Caco-2 (cell line): ENCODE results near the gene CALU. TPM values are rescaled to one million over a fixed set of nuclear protein-coding genes. Genes with fewer than 3 reads are reported as not detected.
A peak's percentile ranks its signal among the peaks of the same experiment; 100 is the strongest.

ENCODE experiments used
- BruUV-seq: library from RNA; stranded (reverse); fragments of 400-500 nt; replicated peaks from 2 replicates; lab custom pipeline; 2021; lab: Mats Ljungman, UMichigan
- CTCF ChIA-PET: fragments of 300-600 bp; sonication (Branson Sonifier 250); formaldehyde crosslinking; loops from one replicate; lab custom pipeline; 2022; ENCODE audit warnings: antibody characterized with exemption; lab: Charles Lee
- POLR2A ChIA-PET: fragments of 300-600 bp; sonication (Branson Sonifier 250); formaldehyde crosslinking; loops from one replicate; lab custom pipeline; 2022; ENCODE audit warnings: antibody characterized with exemption; lab: Charles Lee
- DNase-seq, 2 experiments: peaks; one replicate each; pipeline versions ENCODE4 v3.0.0 to v3.0.0-alpha.2; 2020 to 2022
- H3K27me3 ChIP-seq: replicated peaks from 2 replicates; pipeline ENCODE4 v1.6.0; 2011; ENCODE audit warnings: low read length; ENCODE audit not compliant: control insufficient read depth, insufficient read depth
- H3K36me3 ChIP-seq: 2 replicates; pipeline ENCODE4 v1.5.1; 2011; ENCODE audit warnings: low read length; ENCODE audit not compliant: control insufficient read depth, insufficient read depth
- H3K4me1 ChIP-seq: fragments of 250-450 bp; sonication (Bioruptor Pico); 2 replicates; pipeline ENCODE4 v1.5.1; 2020; ENCODE audit warnings: mild to moderate bottlenecking
- H3K4me3 ChIP-seq: 2 replicates; pipeline ENCODE4 v1.5.1; 2011; ENCODE audit warnings: low read depth, mild to moderate bottlenecking, control low read depth, low read length
- H3K9me3 ChIP-seq: fragments of 250-450 bp; sonication (Bioruptor Pico); 2 replicates; pipeline ENCODE4 v1.5.1; 2020; ENCODE audit warnings: mild to moderate bottlenecking, moderate library complexity
- H3K27ac Mint-ChIP-seq: one replicate; pipeline ENCODE4 v1.8.0; 2022; ENCODE audit warnings: mixed read lengths; ENCODE audit not compliant: unreplicated experiment
- H3K27me3 Mint-ChIP-seq: one replicate; pipeline ENCODE4 v1.8.0; 2022; ENCODE audit warnings: mixed read lengths; ENCODE audit not compliant: insufficient read depth, unreplicated experiment
- H3K36me3 Mint-ChIP-seq: one replicate; pipeline ENCODE4 v1.8.0; 2022; ENCODE audit warnings: mild to moderate bottlenecking, mixed read lengths; ENCODE audit not compliant: insufficient read depth, unreplicated experiment
- H3K4me1 Mint-ChIP-seq: one replicate; pipeline ENCODE4 v1.8.0; 2022; ENCODE audit warnings: low read depth, mixed read lengths; ENCODE audit not compliant: unreplicated experiment
- H3K4me3 Mint-ChIP-seq: one replicate; pipeline ENCODE4 v1.8.0; 2022; ENCODE audit warnings: mild to moderate bottlenecking, moderate library complexity, mixed read lengths; ENCODE audit not compliant: unreplicated experiment
- H3K9me3 Mint-ChIP-seq: one replicate; pipeline ENCODE4 v1.8.0; 2022; ENCODE audit warnings: mixed read lengths; ENCODE audit not compliant: unreplicated experiment
- intact Hi-C: fragments of 100-400 bp; cut with micrococcal nuclease; formaldehyde crosslinking; loops from one replicate; pipeline ENCODE4 v1.10.0; 2022; ENCODE audit not compliant: unreplicated experiment
- total RNA-seq: library from RNA; stranded (reverse); gene quantifications from 2 replicates; pipeline ENCODE4 v1.2.3, GENCODE V29; 2022
- TF ChIP-seq, protein P1 (sequence below), 2 experiments: fragments of 200-600 bp in 1 of 2; IDR thresholded peaks; 1 replicate in 1 of 2; 2 replicates in 1 of 2; pipeline versions ENCODE4 v1.5.1 to v1.8.0; 2011 to 2022; ENCODE audit warnings: antibody characterized with exemption in 1 of 2, control low read depth in 1 of 2, inconsistent platforms in 1 of 2, low read depth in 1 of 2, low read length in 1 of 2, mild to moderate bottlenecking in 1 of 2, moderate library complexity in 1 of 2; ENCODE audit not compliant: insufficient read depth in 1 of 2, severe bottlenecking in 1 of 2, unreplicated experiment in 1 of 2

Gene CALU
- total RNA-seq, 1 experiment from 2014 or later = 184 TPM

DNA sequence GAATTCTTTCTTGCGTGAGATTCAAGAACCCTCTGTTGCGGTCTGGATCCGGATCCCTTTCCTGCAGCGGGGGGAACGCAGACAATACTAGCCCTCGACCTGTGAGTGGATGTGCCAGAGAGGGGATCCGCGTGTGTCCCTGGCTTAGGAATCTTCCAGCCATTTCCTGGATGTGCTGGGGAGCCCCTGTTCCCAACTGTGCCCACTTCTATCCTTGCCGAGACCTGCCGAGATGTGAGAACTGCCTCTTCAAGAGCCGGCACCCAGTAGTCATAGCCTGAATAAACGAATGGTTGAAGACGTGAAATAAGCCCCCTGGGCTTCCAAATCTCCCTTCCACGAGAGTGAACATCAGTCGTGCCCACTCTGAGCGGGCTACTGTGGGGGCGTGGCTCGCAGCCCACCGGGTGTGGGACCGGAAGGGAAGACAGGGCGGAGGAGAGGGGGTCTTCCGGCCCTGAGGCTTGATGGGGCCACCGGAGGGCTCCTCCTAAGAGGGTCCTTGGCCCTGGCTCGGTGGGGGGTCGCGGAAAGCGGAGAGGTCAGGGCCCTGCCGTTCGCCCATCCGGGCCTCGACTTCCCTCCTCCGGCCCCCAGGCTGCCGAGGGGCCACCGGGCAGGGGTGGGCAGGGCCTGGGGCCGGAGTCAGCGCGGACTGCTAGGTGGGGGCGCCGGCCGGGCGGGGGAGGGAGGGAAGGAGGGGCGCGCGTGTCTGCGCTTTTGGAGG is 51.3 kb downstream of the CALU start:
- Mint-ChIP-seq H3K9me3 (no peaks in the 10 kb centered on the region), H3K36me3 (no peaks in the 10 kb centered on the region), H3K27ac (no peak overlapping the region), H3K27me3 (peaks cover 10% of the 10 kb centered on the region), H3K4me1 (no peaks in the 10 kb centered on the region), H3K4me3 (peak overlapping the region; percentile 85)
- DNase-seq = no peak
- ChIA-PET POLR2A (interaction anchor here (0.9 kb wide), 1 partner anchor 36 kb away, joined by 5 read pairs; no protein-coding TSS in a partner anchor), CTCF (no interaction called here)
- Histone ChIP-seq H3K4me3 (peak overlapping the region; percentile 82), H3K27me3 (peaks cover 1% of the 10 kb centered on the region), H3K36me3 (no peaks in the 10 kb centered on the region), H3K4me1 (no peaks in the 10 kb centered on the region), H3K9me3 (no peaks in the 10 kb centered on the region)
- no TSS peak for BruUV-seq
- intact Hi-C loops = loop anchor here (5.0 kb wide), 2 partner anchors 42 to 92 kb away; partner anchors contain the start of gene FLNC
- TF ChIP-seq, protein P1, sequence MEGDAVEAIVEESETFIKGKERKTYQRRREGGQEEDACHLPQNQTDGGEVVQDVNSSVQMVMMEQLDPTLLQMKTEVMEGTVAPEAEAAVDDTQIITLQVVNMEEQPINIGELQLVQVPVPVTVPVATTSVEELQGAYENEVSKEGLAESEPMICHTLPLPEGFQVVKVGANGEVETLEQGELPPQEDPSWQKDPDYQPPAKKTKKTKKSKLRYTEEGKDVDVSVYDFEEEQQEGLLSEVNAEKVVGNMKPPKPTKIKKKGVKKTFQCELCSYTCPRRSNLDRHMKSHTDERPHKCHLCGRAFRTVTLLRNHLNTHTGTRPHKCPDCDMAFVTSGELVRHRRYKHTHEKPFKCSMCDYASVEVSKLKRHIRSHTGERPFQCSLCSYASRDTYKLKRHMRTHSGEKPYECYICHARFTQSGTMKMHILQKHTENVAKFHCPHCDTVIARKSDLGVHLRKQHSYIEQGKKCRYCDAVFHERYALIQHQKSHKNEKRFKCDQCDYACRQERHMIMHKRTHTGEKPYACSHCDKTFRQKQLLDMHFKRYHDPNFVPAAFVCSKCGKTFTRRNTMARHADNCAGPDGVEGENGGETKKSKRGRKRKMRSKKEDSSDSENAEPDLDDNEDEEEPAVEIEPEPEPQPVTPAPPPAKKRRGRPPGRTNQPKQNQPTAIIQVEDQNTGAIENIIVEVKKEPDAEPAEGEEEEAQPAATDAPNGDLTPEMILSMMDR (IDR thresholded peaks at IDR 0.05; ENCODE audit: insufficient read depth in 1 of 2, low read depth in 1 of 2, low read length in 1 of 2, severe bottlenecking in 1 of 2, unreplicated experiment in 1 of 2) = no peak

DNA sequence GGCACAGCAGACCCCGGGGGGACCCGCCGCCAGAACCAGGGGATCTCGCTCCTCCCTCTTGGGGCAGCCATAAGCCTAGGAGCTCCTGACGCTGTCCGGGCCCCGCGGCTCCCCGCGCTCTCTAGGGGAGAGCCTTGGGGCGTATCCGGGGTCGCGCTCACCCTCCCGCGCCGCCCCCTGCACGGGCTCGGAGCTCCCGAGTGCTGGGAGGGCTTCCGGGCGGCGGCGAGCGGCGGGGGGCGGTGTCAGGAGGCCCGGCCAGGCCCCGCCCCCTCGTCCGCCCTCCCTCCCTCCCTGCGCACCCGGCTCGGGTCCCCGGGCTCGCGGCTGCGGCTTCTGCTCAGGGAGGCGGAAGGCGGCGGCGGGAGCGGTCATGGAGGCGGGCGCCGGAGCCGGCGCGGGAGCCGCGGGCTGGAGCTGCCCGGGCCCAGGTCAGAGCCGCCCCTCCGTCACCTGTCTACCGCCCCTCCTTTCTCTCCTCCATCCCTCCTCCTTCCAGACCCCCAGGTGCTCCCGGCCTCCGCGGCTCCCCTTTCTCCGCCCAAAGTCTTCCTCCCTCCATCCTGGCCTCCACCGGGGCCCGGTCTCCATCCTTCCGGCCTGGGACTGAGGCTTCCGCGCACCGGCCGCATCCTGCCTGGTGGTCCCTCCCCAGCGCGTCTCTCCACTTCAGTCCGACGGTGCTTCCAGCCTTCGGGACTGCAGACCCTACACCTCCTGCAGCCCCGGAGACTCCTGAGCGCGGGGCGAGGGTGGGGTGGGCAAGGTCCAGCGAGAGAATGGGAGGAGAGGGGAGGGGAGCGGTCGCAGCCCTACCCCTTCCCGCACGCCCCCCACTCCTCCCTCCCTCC is 52.2 kb downstream of the CALU start, which contains the start of gene CCDC136:
CCDC136 (plus strand) TSS at position 848 of the 851 bp plus-strand sequence. CDS start 444 bp downstream, outside the sequence.
- ChIA-PET CTCF (no interaction called here), POLR2A (interaction anchor here (0.9 kb wide), 1 partner anchor 36 kb away, joined by 5 read pairs; no protein-coding TSS in a partner anchor)
- Histone ChIP-seq H3K4me3 (peak within 1 kb of the TSS; percentile 82), H3K4me1 (no peaks in the 10 kb centered on the region), H3K27me3 (peaks cover 1% of the 10 kb centered on the region), H3K9me3 (no peaks in the 10 kb centered on the region), H3K36me3 (no peaks in the 10 kb centered on the region)
- Mint-ChIP-seq H3K27me3 (peaks cover 7% of the 10 kb centered on the region), H3K4me1 (no peaks in the 10 kb centered on the region), H3K36me3 (no peaks in the 10 kb centered on the region), H3K4me3 (peak within 1 kb of the TSS; percentile 85), H3K9me3 (no peaks in the 10 kb centered on the region), H3K27ac (no peak within 1 kb of the TSS)
- DNase-seq = peak; percentile 75 to 78
- TF ChIP-seq, protein P1 (IDR thresholded peaks at IDR 0.05; ENCODE audit: insufficient read depth in 1 of 2, low read depth in 1 of 2, low read length in 1 of 2, severe bottlenecking in 1 of 2, unreplicated experiment in 1 of 2) = no peak
- intact Hi-C loops = loop anchor here (5.0 kb wide), 2 partner anchors 41 to 91 kb away; partner anchors contain the start of gene FLNC
- no TSS peak for BruUV-seq

DNA sequence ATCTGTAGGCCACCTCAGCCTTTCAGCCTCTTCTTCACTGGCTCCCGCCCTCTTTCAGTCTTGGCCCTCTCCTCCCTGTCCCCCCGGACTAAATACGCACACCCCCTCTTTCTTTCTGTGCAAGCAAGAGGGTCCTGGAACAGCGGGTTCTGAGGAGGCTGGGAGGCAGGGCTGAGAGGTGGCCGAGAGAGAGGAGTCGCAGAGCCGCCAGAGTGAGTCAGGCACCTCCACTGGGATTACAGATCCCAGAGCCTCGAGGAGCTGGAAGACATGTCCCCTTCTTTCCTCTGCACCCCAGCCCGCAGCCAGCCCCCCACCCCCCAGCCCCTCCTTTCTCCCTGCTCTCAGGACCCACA is 52.8 kb downstream of the CALU start:
- Mint-ChIP-seq H3K9me3 (no peaks in the 10 kb centered on the region), H3K4me1 (no peaks in the 10 kb centered on the region), H3K36me3 (no peaks in the 10 kb centered on the region), H3K27me3 (peaks cover 7% of the 10 kb centered on the region), H3K4me3 (peak overlapping the region; percentile 85), H3K27ac (no peak overlapping the region)
- CTCF ChIA-PET = no interaction called here
- intact Hi-C loops = loop anchor here (5.0 kb wide), 2 partner anchors 40 to 90 kb away; partner anchors contain the start of gene FLNC
- H3K27me3 ChIP-seq = peaks cover 1% of the 10 kb centered on the region
- BruUV-seq = no TSS peak
- H3K4me1 ChIP-seq = no peaks in the 10 kb centered on the region
- H3K36me3 ChIP-seq = no peaks in the 10 kb centered on the region
- no peak for DNase-seq
- TF ChIP-seq, protein P1 (IDR thresholded peaks at IDR 0.05; ENCODE audit: insufficient read depth in 1 of 2, low read depth in 1 of 2, low read length in 1 of 2, severe bottlenecking in 1 of 2, unreplicated experiment in 1 of 2) = no peak
- H3K9me3 ChIP-seq = no peaks in the 10 kb centered on the region
- POLR2A ChIA-PET = no interaction called here
- H3K4me3 ChIP-seq = peak overlapping the region; percentile 82
